Effector CD4-positive, alpha-beta T cell (primary cell): ENCODE data around the gene CDH4.

Experiments
- DNase-seq: peaks from one replicate; pipeline ENCODE4 v3.0.0-alpha.2; 2020

The CDH4 gene

GRCh38 chr20:61930776-61931475 lies 678.9 kb downstream of the CDH4 start:
- no peak for DNase-seq

GRCh38 chr20:61931476-61932198 lies 679.6 kb downstream of the CDH4 start:
- no peak for DNase-seq

- DNase-seq, result no peak
Observed at GRCh38 chr20:61932199-61932592, 680.1 kb downstream of the CDH4 start.

- DNase-seq, result no peak
Observed at GRCh38 chr20:61932711-61933480, 680.8 kb downstream of the CDH4 start.

DNA sequence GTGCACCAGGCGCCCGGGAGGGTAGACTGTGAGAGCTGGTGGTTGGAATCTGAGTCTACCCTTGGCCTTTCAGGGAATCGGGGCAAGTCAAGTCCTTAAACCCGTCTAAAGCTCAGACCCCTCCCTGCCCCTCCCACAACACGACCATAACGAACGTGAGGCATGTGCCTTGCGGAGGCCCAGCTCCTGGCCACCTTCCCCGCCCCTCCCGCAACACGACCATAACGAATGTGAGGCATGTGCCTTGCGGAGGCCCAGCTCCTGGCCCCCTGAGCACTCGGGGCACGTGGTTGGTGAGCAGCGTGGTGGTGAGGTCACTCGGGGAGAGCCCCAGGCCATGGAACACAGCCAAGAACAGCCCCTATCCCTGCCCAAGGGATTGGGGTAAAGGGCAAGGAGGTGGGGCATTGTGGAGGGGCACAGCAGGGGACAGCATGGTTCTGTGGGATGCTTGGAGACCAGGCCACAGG lies 681.5 kb downstream of the CDH4 start:
- DNase-seq, result no peak

DNA sequence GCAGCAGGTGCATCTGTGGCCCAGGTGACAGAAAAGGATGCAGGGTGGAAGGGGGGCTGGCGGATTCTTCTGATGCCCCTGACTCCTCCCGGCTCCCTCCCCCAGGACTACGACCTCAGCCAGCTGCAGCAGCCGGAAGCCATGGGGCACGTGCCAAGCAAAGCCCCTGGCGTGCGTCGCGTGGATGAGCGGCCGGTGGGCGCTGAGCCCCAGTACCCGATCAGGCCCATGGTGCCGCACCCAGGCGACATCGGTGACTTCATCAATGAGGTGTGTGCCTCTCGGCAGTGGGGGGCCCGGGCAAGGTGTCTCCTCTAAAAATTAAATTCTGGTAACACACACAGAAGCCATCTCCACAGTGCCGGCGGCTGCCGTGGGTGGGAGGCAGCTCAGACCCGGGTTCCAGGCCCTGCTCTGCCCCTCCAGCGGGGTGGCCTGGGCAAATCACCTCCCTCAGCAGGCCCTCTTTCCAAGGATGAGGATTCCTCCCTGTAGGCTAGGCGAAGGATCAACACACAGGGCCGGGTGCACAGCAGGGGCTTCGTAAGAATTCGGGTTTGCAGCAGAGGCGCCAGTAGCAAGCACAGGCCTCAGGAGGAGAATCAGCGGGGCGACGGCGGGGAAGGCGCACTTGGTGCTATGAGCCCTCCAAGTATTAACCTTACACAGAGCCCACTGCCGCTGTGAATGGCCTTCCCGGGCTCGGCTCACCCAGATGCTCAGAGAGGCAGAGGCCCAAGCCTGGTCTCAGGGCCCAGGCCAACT lies 682.1 kb downstream of the CDH4 start:
- no peak for DNase-seq

DNA sequence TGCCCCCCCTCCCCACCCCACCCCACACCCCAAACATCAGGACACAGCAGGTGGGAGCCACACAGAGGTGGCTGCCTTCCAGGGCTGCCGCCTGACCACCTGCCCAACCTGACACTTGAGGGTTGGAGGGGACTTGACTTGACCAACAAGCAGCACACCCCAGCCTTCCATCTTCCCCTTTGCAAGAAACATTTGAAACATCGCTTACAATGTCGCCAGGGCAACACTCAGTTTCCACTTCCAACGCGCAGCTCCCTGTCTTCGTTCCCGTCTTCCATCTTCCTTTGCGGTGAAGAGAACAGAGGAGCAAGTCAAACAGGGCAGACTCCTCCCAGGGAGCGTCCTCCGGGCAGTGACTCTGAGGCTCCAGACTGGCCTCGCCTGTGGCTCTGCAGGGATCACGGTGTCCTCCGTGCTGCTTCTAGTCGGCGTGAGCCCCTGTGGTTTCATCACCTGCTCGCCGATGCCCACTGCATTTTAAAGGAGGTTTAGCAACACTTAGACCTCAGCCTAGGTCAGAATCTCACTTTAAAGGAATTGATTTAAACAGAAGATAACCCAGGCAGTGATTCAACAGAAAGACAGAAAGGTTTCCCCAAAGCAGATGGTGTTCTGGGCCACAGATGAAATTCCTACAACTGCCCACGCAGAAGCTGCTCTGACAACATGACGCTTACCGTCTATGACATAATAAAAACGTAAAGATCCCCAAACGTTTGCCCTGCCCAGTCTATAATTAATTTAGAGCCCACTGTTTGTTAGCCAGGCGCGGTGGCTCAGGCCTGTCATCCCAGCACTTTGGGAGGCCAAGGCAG lies 682.9 kb downstream of the CDH4 start:
- no peak for DNase-seq

DNA sequence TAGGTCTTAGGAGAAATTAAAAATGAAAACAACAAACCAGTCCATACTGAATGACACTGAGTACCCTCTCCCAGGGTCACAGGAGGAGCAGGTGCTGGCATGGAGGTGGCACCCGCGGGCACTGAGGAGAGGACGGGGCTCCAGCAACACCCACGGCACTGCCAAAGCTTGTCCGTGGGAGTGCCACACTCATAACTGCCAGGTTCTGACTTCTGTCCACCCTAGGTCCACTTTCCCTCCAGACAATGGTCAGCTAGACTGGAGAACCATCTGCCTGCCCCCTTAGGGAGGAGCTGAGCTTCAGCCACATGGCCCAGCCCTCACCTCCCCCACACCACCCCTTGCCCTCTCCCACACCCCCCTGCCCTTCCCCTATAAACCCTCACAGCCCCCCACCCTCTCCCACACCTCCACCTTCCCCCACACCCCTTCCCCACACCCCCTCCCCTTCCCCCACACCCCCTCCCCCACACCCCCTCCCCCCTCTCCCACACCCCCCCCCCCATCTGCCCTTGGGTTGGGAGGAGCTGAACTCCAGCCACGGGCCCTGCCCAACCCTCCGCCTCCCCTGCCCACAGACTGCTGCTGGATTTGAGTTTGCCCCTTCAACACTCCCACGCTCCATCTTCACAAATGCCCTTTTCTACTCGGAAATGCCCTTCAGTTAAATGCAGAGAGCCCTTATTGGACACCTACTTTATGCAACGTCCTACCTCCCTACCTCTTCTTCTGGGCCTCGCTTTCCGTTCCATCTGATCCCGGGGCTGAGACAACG lies 684.1 kb downstream of the CDH4 start:
- DNase-seq, result no peak

GRCh38 chr20:61936701-61937131 lies 684.7 kb downstream of the CDH4 start:
- DNase-seq, result no peak

DNA sequence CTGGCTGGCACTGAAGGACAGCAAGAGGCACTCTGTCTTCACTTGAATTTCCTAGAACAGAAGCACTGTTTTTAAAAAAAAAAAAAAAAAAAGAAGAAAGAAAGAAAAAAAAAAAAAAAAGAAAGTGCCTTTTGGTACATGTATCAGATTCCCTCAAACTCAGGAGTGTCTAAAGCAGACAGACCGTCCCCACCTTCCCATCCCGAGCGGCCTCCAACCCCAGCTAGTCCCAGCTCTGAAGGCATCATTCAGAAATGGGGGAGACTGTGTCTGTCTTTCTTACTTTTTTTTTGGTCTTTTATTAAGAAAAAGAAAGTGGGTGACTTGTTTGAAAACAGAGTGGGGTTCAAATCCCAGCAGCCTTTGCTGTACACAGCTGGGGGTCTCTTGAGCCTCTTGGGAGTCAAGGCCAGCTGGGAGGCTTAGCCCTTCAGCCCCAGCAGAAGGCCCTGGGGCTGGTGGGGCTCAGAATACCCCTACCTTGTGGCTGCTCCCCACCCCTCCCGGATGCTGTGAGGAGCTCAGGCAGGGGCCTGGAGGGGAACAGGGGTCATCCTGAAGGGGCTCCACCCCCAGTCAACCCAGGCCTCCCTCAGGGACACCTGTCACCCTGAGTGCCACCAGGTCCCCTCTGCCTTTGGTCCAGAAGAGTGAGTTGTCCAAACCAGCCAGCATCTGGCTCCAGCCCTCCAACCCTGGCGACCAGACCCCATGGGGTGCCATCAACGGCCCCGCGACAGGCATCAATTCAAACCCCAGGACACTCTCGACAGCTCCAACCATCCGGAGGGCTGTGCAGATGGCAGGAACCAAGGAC lies 685.3 kb downstream of the CDH4 start:
- DNase-seq, result no peak

- DNase-seq, result no peak
Observed at GRCh38 chr20:61937963-61938838, 686.1 kb downstream of the CDH4 start.

DNA sequence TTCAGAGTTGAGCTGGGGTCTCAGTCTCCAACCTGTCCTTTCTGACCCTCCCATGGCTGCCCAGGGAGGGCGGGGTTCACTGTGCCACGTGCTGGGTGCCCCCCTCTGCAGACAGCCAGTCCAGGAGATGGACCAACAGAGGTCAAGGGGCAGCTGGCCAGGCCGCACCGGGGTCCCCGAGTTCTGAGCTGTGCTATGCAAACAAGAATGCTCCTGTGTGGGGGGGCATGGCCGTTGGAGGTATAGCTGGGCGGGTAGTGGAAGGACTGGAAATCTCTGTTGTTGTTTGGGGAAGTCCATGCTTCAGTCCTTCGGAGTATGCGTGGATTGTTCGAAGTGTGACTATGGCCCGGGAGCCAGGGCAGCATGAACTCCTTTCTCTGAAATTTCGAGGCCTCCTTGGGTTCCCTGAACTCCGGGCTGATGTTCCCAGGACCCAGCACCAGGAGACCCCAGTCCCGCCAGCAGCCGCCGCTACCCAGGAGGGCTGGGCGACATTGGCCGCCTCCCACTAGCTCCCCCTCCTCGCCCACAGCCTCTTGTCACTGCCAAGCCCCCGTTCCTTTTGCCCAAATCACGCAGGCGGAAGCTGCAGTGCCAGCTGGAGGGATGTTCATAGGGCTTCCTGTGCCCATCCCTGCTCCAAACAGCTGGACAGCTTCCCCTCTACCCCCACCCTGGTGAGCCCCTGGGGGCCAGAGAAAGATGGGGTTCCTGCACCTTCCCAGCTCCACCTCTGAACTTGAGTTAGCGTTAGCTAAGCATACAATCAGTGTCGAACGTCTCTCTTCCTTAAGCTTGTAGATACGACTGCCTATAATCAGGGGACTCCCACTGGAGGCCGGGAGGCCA lies 687.0 kb downstream of the CDH4 start:
- no peak for DNase-seq

DNA sequence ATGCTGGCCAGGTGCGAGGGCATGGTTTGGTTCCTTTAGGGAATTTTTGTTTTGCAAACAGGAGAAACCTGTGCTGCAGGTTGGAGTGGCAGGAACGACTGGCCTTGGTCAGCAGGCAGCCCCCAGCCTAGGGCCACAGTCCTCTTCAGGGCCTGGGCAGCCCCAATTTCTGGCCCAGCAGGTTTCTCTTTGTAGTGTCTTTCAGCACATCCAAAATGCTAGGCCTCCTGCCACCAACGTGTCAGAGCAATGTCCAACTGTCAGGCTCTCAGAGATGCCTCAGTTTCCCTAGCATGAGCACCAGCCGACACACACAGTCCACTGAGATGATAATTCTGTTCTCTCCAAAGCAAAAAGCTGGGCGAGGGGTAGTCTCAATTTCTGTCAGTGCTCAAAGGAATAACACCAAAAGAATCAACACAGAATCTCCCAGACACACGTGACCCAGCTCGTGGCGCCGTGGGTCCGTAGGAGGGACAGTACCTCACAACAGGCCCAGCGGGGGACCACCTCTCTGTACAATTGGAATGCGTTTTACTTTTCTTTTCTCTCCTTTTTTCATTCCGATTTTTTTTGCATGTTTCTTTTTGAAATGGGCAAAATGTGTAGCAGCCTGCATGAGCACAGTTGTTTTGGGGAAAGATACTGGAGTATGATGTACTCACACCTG lies 687.8 kb downstream of the CDH4 start:
- DNase-seq, result no peak

- no peak for DNase-seq
Observed at GRCh38 chr20:61940491-61940890, 688.4 kb downstream of the CDH4 start.

- no peak for DNase-seq
Observed at GRCh38 chr20:61940976-61941720, 689.1 kb downstream of the CDH4 start.

- no peak for DNase-seq
Observed at GRCh38 chr20:61941721-61942405, 689.8 kb downstream of the CDH4 start.
